Mesenchymal stem cell (in vitro differentiated cells and primary cell): ENCODE measurements around the gene CRYGN.

Experiments
- DNase-seq: peaks from one replicate; pipeline ENCODE4 v3.0.0-alpha.2; 2013
- H2AFZ ChIP-seq: one replicate; pipeline ENCODE4 v1.6.1; 2013; ENCODE audit warnings: low read depth, mild to moderate bottlenecking, control low read depth, inconsistent platforms, low read length, moderate library complexity
- H2AK5ac ChIP-seq: 2 replicates; pipeline ENCODE4 v1.6.1; 2013; ENCODE audit warnings: low read length, moderate library complexity, mild to moderate bottlenecking, inconsistent platforms; ENCODE audit not compliant: severe bottlenecking
- H2BK120ac ChIP-seq: one replicate; pipeline ENCODE4 v1.6.1; 2013; ENCODE audit warnings: low read depth, mild to moderate bottlenecking, inconsistent platforms, low read length, moderate library complexity
- H2BK12ac ChIP-seq, 2 experiments: one replicate each; pipeline ENCODE4 v1.6.1; 2013; ENCODE audit warnings: inconsistent platforms in 2 of 2, low read length in 2 of 2, mild to moderate bottlenecking in 2 of 2, moderate library complexity in 2 of 2, control low read depth in 1 of 2
- H2BK15ac ChIP-seq: one replicate; pipeline ENCODE4 v1.6.1; 2013; ENCODE audit warnings: mild to moderate bottlenecking, low read depth, inconsistent platforms; ENCODE audit not compliant: poor library complexity, severe bottlenecking
- H2BK5ac ChIP-seq: 2 replicates; pipeline ENCODE4 v1.6.1; 2013; ENCODE audit warnings: low read depth, mild to moderate bottlenecking, low read length, control low read depth, inconsistent platforms; ENCODE audit not compliant: poor library complexity, severe bottlenecking
- H3K14ac ChIP-seq, 2 experiments: one replicate each; pipeline ENCODE4 v1.6.1; 2013; ENCODE audit warnings: inconsistent platforms in 2 of 2, low read length in 2 of 2, control low read depth in 1 of 2, mild to moderate bottlenecking in 1 of 2, moderate library complexity in 1 of 2
- H3K18ac ChIP-seq, 2 experiments: one replicate each; pipeline ENCODE4 v1.6.1; 2013; ENCODE audit warnings: inconsistent platforms in 2 of 2, low read length in 2 of 2, control low read depth in 1 of 2, low read depth in 1 of 2, mild to moderate bottlenecking in 1 of 2
- H3K23ac ChIP-seq, 2 experiments: one replicate each; pipeline ENCODE4 v1.6.1; 2013; ENCODE audit warnings: inconsistent platforms in 2 of 2, low read length in 2 of 2, mild to moderate bottlenecking in 2 of 2, moderate library complexity in 2 of 2, control low read depth in 1 of 2
- H3K27ac ChIP-seq: 2 replicates; pipeline ENCODE4 v1.5.1; 2013; ENCODE audit warnings: mild to moderate bottlenecking, moderate library complexity, low read length, control low read depth, inconsistent platforms; ENCODE audit not compliant: poor library complexity, severe bottlenecking
- H3K27me3 ChIP-seq, 2 experiments: 2 replicates each; pipeline versions ENCODE4 v1.6.1 to v1.7.0; 2013; ENCODE audit warnings: low read length in 2 of 2, mild to moderate bottlenecking in 2 of 2, moderate library complexity in 2 of 2, control low read depth in 1 of 2, inconsistent platforms in 1 of 2; ENCODE audit not compliant: control insufficient read depth in 1 of 2, insufficient read depth in 1 of 2
- H3K36me3 ChIP-seq, 2 experiments: 2 replicates each; pipeline versions ENCODE4 v1.6.1 to v1.7.0; 2013; ENCODE audit warnings: low read length in 2 of 2, control low read depth in 1 of 2, inconsistent platforms in 1 of 2, low read depth in 1 of 2, mild to moderate bottlenecking in 1 of 2; ENCODE audit not compliant: insufficient read depth in 2 of 2, control insufficient read depth in 1 of 2
- H3K4ac ChIP-seq, 2 experiments: one replicate each; pipeline ENCODE4 v1.6.1; 2013; ENCODE audit warnings: inconsistent platforms in 2 of 2, low read length in 2 of 2, mild to moderate bottlenecking in 2 of 2, moderate library complexity in 2 of 2, control low read depth in 1 of 2, low read depth in 1 of 2
- H3K4me1 ChIP-seq: 2 replicates; pipeline ENCODE4 v1.6.1; 2013; ENCODE audit warnings: low read depth, low read length, control low read depth; ENCODE audit not compliant: control insufficient read depth, insufficient read depth
- H3K4me2 ChIP-seq: 2 replicates; pipeline ENCODE4 v1.6.1; 2013; ENCODE audit warnings: low read length, mild to moderate bottlenecking, inconsistent platforms; ENCODE audit not compliant: poor library complexity, severe bottlenecking
- H3K4me3 ChIP-seq, 2 experiments: 2 replicates each; pipeline versions ENCODE4 v1.5.1 to v1.7.0; 2013; ENCODE audit warnings: low read length in 2 of 2, mild to moderate bottlenecking in 2 of 2, control low read depth in 1 of 2, low read depth in 1 of 2; ENCODE audit not compliant: insufficient read depth in 1 of 2
- H3K79me1 ChIP-seq: replicated peaks from 2 replicates; pipeline ENCODE4 v1.6.1; 2013; ENCODE audit warnings: mild to moderate bottlenecking, control low read depth, low read length, inconsistent platforms; ENCODE audit not compliant: poor library complexity, severe bottlenecking
- H3K9ac ChIP-seq: 2 replicates; pipeline ENCODE4 v1.7.0; 2013; ENCODE audit warnings: mild to moderate bottlenecking, low read length, moderate library complexity
- H3K9me3 ChIP-seq: 2 replicates; pipeline ENCODE4 v1.7.0; 2013; ENCODE audit warnings: mild to moderate bottlenecking, low read length; ENCODE audit not compliant: control insufficient read depth
- H4K8ac ChIP-seq: one replicate; pipeline ENCODE4 v1.6.1; 2013; ENCODE audit warnings: inconsistent platforms, mild to moderate bottlenecking, low read length, moderate library complexity
- H4K91ac ChIP-seq: one replicate; pipeline ENCODE4 v1.6.1; 2013; ENCODE audit warnings: mild to moderate bottlenecking, low read length, inconsistent platforms
- WGBS: methylation state at CpG from one replicate; pipeline ENCODE4 v1.1.7; 2013; ENCODE audit warnings: mixed read lengths; 5-methylcytosine and 5-hydroxymethylcytosine counted together

Gene CRYGN

GRCh38 chr7:151423936-151424335, 16.0 kb downstream of the CRYGN start:
- Histone ChIP-seq H2AK5ac (no peak overlapping the region), H2BK12ac (no peak overlapping the region), H2BK15ac (no peak overlapping the region), H2AFZ (no peak overlapping the region), H4K8ac (no peak overlapping the region), H3K27ac (no peak overlapping the region), H3K4me1 (peaks cover 24% of the 10 kb centered on the region), H3K27me3 (no peaks in the 10 kb centered on the region), H3K4me2 (no peak overlapping the region), H3K4ac (no peak overlapping the region), H4K91ac (no peak overlapping the region), H3K9me3 (peaks cover 27% of the 10 kb centered on the region), H3K4me3 (no peak overlapping the region), H2BK120ac (no peak overlapping the region), H3K18ac (no peak overlapping the region), H3K9ac (no peak overlapping the region), H3K23ac (no peak overlapping the region), H2BK5ac (no peak overlapping the region), H3K36me3 (no peaks in the 10 kb centered on the region), H3K14ac (no peak overlapping the region), H3K79me1 (no peaks in the 10 kb centered on the region)
- 94% methylated on average over 4 of the region's 5 CpGs for WGBS
- no peak for DNase-seq

- Histone ChIP-seq H2AFZ (no peak overlapping the region), H4K91ac (no peak overlapping the region), H3K9me3 (peaks cover 27% of the 10 kb centered on the region), H3K79me1 (no peaks in the 10 kb centered on the region), H3K9ac (no peak overlapping the region), H3K4me1 (peaks cover 17% of the 10 kb centered on the region), H2BK15ac (no peak overlapping the region), H2BK120ac (no peak overlapping the region), H3K4ac (no peak overlapping the region), H2AK5ac (no peak overlapping the region), H3K4me2 (no peak overlapping the region), H3K4me3 (no peak overlapping the region), H2BK12ac (no peak overlapping the region), H2BK5ac (no peak overlapping the region), H3K36me3 (no peaks in the 10 kb centered on the region), H3K23ac (no peak overlapping the region), H3K14ac (no peak overlapping the region), H3K18ac (no peak overlapping the region), H3K27ac (no peak overlapping the region), H3K27me3 (no peaks in the 10 kb centered on the region), H4K8ac (no peak overlapping the region)
- WGBS, result 85% methylated on average over 7 of the region's 7 CpGs
- no peak for DNase-seq
Observed at GRCh38 chr7:151423226-151423625, 16.7 kb downstream of the CRYGN start.

GRCh38 chr7:151422212-151422611, 17.7 kb downstream of the CRYGN start:
- peaks cover 27% of the 10 kb centered on the region for H3K9me3 ChIP-seq
- H3K4me2 ChIP-seq, result no peak overlapping the region
- H3K14ac ChIP-seq, result no peak overlapping the region
- H2AK5ac ChIP-seq, result no peak overlapping the region
- no peaks in the 10 kb centered on the region for H3K79me1 ChIP-seq
- H3K4me1 ChIP-seq, result peaks cover 10% of the 10 kb centered on the region
- WGBS, result 65% methylated on average over 3 of the region's 5 CpGs
- peaks cover 0 to under 1% of the 10 kb centered on the region in 2 experiments for H3K27me3 ChIP-seq
- no peak overlapping the region for H3K18ac ChIP-seq
- no peak overlapping the region for H3K27ac ChIP-seq
- H3K9ac ChIP-seq, result no peak overlapping the region
- H2BK15ac ChIP-seq, result no peak overlapping the region
- no peak for DNase-seq
- no peak overlapping the region for H3K4ac ChIP-seq
- H2AFZ ChIP-seq, result no peak overlapping the region
- no peak overlapping the region for H2BK120ac ChIP-seq
- H2BK5ac ChIP-seq, result no peak overlapping the region
- H4K8ac ChIP-seq, result no peak overlapping the region
- H2BK12ac ChIP-seq, result no peak overlapping the region
- no peak overlapping the region for H3K23ac ChIP-seq
- H4K91ac ChIP-seq, result no peak overlapping the region
- H3K36me3 ChIP-seq, result no peaks in the 10 kb centered on the region
- no peak overlapping the region for H3K4me3 ChIP-seq

- H3K9ac ChIP-seq, result no peak overlapping the region
- H3K4me1 ChIP-seq, result peaks cover 2% of the 10 kb centered on the region
- H3K36me3 ChIP-seq, result no peaks in the 10 kb centered on the region
- no peak for DNase-seq
- no peak overlapping the region for H2BK12ac ChIP-seq
- H3K27ac ChIP-seq, result no peak overlapping the region
- H3K4me3 ChIP-seq, result no peak overlapping the region
- H3K9me3 ChIP-seq, result peaks cover 27% of the 10 kb centered on the region
- H3K79me1 ChIP-seq, result no peaks in the 10 kb centered on the region
- no peak overlapping the region for H2AFZ ChIP-seq
- no peak overlapping the region for H3K4me2 ChIP-seq
- WGBS, result 97% methylated on average over 3 of the region's 5 CpGs
- no peak overlapping the region for H3K4ac ChIP-seq
- H3K14ac ChIP-seq, result no peak overlapping the region
- H4K8ac ChIP-seq, result no peak overlapping the region
- no peak overlapping the region for H2BK15ac ChIP-seq
- no peak overlapping the region for H4K91ac ChIP-seq
- H2AK5ac ChIP-seq, result no peak overlapping the region
- no peak overlapping the region for H2BK5ac ChIP-seq
- H3K27me3 ChIP-seq, result peaks cover 0 to 20% of the 10 kb centered on the region in 2 experiments
- no peak overlapping the region for H3K23ac ChIP-seq
- H3K18ac ChIP-seq, result no peak overlapping the region
- no peak overlapping the region for H2BK120ac ChIP-seq
Observed at GRCh38 chr7:151420144-151420543, 19.8 kb downstream of the CRYGN start.
